NCI-H345 (cell line): ENCODE measurements around the gene C10orf88.
"Not testable (repeated sequence)": the region's sequence is repeated elsewhere in the genome, so short reads cannot be mapped to it uniquely, and the experiment has no call there.

Experiments
- DNase-seq: peaks from one replicate; lab custom pipeline; 2025; lab: John Stamatoyannopoulos, UW

The C10orf88 gene

GRCh38 chr10:122962405-122962804, 8.4 kb upstream of the C10orf88 start:
- no peak for DNase-seq

GRCh38 chr10:122957474-122957873, 3.4 kb upstream of the C10orf88 start:
- DNase-seq, result no peak

GRCh38 chr10:122955892-122956291, 1.9 kb upstream of the C10orf88 start:
- no peak for DNase-seq

- no peak for DNase-seq
Observed at GRCh38 chr10:122954731-122955050, 664 bp upstream of the C10orf88 start.

- no peak for DNase-seq
Observed at GRCh38 chr10:122949296-122949695, 4.7 kb downstream of the C10orf88 start.

GRCh38 chr10:122939856-122940543, 14.0 kb downstream of the C10orf88 start:
- no peak for DNase-seq

GRCh38 chr10:122939133-122939855, 14.7 kb downstream of the C10orf88 start:
- DNase-seq, result no peak

GRCh38 chr10:122931088-122931906, 22.7 kb downstream of the C10orf88 start:
- DNase-seq, result no peak

- no peak for DNase-seq
Observed at GRCh38 chr10:122930140-122930539, 23.9 kb downstream of the C10orf88 start.

GRCh38 chr10:122915700-122916099, 38.3 kb downstream of the C10orf88 start:
- no peak for DNase-seq

- no peak for DNase-seq
Observed at GRCh38 chr10:122911889-122912484, 42.0 kb downstream of the C10orf88 start.

GRCh38 chr10:122910310-122910709, 43.7 kb downstream of the C10orf88 start, which contains the start of gene FAM24A:
TSS of gene FAM24A (plus strand) at chr10:122910610. CDS start at chr10:122911635, 1,025 bp downstream.
- no peak for DNase-seq

GRCh38 chr10:122903861-122904260, 50.2 kb downstream of the C10orf88 start:
- not testable (repeated sequence) for DNase-seq

- no peak for DNase-seq
Observed at GRCh38 chr10:122894261-122894944, 59.6 kb downstream of the C10orf88 start.

GRCh38 chr10:122884166-122884565, 69.9 kb downstream of the C10orf88 start:
- no peak for DNase-seq

GRCh38 chr10:122882766-122883165, 71.3 kb downstream of the C10orf88 start:
- DNase-seq, result no peak
